Measurements from ENCODE around the gene NRCAM.

The NRCAM gene

GRCh38 chr7:108423089-108423989 is 32.9 kb downstream of the NRCAM start:
- no peak for DNase-seq

GRCh38 chr7:108421720-108422331 is 34.4 kb downstream of the NRCAM start:
- no peak for DNase-seq

- DNase-seq: no peak
Measured at GRCh38 chr7:108419961-108420908, 36.0 kb downstream of the NRCAM start.

GRCh38 chr7:108418946-108419345 is 37.3 kb downstream of the NRCAM start:
- no peak for DNase-seq

- no peak for DNase-seq
Measured at GRCh38 chr7:108417926-108418325, 38.3 kb downstream of the NRCAM start.

- no peak for DNase-seq
Measured at GRCh38 chr7:108417144-108417543, 39.1 kb downstream of the NRCAM start.

GRCh38 chr7:108415821-108416536 is 40.3 kb downstream of the NRCAM start:
- DNase-seq: peak; percentile 28

GRCh38 chr7:108415084-108415483 is 41.2 kb downstream of the NRCAM start:
- DNase-seq: no peak

- DNase-seq: no peak
Measured at GRCh38 chr7:108413782-108414492, 42.3 kb downstream of the NRCAM start.

GRCh38 chr7:108413337-108413736 is 42.9 kb downstream of the NRCAM start:
- no peak for DNase-seq

- DNase-seq: no peak
Measured at GRCh38 chr7:108409146-108409545, 47.1 kb downstream of the NRCAM start.

- DNase-seq: no peak
Measured at GRCh38 chr7:108408296-108408991, 47.8 kb downstream of the NRCAM start.

- DNase-seq: no peak
Measured at GRCh38 chr7:108407676-108408075, 48.6 kb downstream of the NRCAM start.

GRCh38 chr7:108406222-108406890 is 49.9 kb downstream of the NRCAM start:
- no peak for DNase-seq

GRCh38 chr7:108404509-108405420 is 51.5 kb downstream of the NRCAM start:
- no peak for DNase-seq

GRCh38 chr7:108403597-108404217 is 52.5 kb downstream of the NRCAM start:
- no peak for DNase-seq

GRCh38 chr7:108402865-108403264 is 53.4 kb downstream of the NRCAM start:
- DNase-seq: no peak

GRCh38 chr7:108396080-108396479 is 60.2 kb downstream of the NRCAM start:
- DNase-seq: no peak

GRCh38 chr7:108395426-108395825 is 60.8 kb downstream of the NRCAM start:
- DNase-seq: no peak

Measured in activated CD8-positive, alpha-beta memory T cell treated with anti-CD3 and anti-CD28 coated beads, Interleukin-2, amount 50 U/mL, for 4 hours (primary cell).